Liver (tissue), 3 donors: Measurements from ENCODE around the gene CASR.

Source experiments
- EGR1 ChIP-seq, 2 donors: IDR thresholded peaks; 2 replicates each; pipeline ENCODE4 v1.6.1; 2016 to 2018; ENCODE audit warnings: antibody characterized with exemption in 2 of 2, low read depth in 2 of 2
- GABPA ChIP-seq, 2 donors: IDR thresholded peaks in 1 of 2; conservative IDR thresholded peaks in 1 of 2; 2 replicates each; pipeline ENCODE4 v1.6.1; 2016; ENCODE audit warnings: antibody characterized with exemption in 2 of 2, mild to moderate bottlenecking in 1 of 2, moderate library complexity in 1 of 2
- JUND ChIP-seq, 2 donors: IDR thresholded peaks; 2 replicates each; pipeline ENCODE4 v1.6.1; 2016; ENCODE audit warnings: antibody characterized with exemption in 2 of 2
- NR2F2 ChIP-seq: IDR thresholded peaks from 2 replicates; pipeline ENCODE4 v1.6.1; 2016; ENCODE audit warnings: antibody characterized with exemption
- RAD21 ChIP-seq, 2 donors: IDR thresholded peaks; 2 replicates each; pipeline ENCODE4 v1.6.1; 2016; ENCODE audit warnings: antibody characterized with exemption in 2 of 2, mild to moderate bottlenecking in 2 of 2
- RXRA ChIP-seq, 2 donors: IDR thresholded peaks; 2 replicates each; pipeline ENCODE4 v1.6.1; 2017 to 2018; ENCODE audit warnings: antibody characterized with exemption in 2 of 2, mild to moderate bottlenecking in 1 of 2
- SP1 ChIP-seq: IDR thresholded peaks from 2 replicates; pipeline ENCODE4 v1.6.1; 2018; ENCODE audit warnings: antibody characterized with exemption, mild to moderate bottlenecking
- TAF1 ChIP-seq: conservative IDR thresholded peaks from 2 replicates; pipeline ENCODE4 v1.6.1; 2016; ENCODE audit warnings: antibody characterized with exemption, mild to moderate bottlenecking
- YY1 ChIP-seq: IDR thresholded peaks from 2 replicates; pipeline ENCODE4 v1.6.1; 2016; ENCODE audit warnings: antibody characterized with exemption, mild to moderate bottlenecking
- TF ChIP-seq, protein P1 (sequence below): fragments of 150-350 bp; IDR thresholded peaks from 2 replicates; pipeline ENCODE4 v1.5.1; 2017; ENCODE audit warnings: improper control_type of control experiment, low read depth, low read length; ENCODE audit not compliant: missing input control
- TF ChIP-seq, protein P2 (sequence below): IDR thresholded peaks from 2 replicates; pipeline ENCODE4 v1.6.1; 2016; ENCODE audit warnings: antibody characterized with exemption
- TF ChIP-seq, protein P3 (sequence below): IDR thresholded peaks from 2 replicates; pipeline ENCODE4 v1.6.1; 2016; ENCODE audit warnings: antibody characterized with exemption, mild to moderate bottlenecking
- donor health status: healthy.
- donor health status: healthy.

DNA sequence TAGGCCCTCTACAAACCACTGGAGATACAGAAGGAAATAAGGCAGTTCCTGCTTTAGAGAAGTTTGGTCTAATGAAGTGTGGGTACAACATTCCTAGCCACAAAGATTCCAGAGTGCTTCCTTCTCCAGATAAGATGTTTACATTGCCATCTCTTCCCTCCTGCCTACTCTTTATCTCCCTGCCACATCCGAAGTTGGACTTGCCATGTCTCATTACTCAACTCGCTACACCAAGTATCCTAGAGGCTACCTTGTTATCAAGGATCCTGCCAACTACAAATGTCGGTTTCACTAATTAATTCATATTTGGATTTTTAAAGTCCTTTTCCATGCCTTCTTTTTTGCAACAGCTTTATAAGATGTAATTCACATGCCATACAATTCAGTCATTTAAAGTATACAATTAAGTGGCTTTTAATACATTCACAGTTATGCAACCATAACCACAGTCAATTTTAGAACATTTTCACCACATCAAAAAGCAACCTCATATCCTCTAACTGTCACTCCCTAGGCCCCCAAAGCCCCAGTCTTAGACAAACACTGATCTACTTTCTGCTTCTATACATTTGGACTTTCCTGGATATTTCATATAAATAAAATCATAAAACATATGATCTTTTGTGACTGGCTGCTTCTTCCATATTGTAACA is 87.9 kb downstream of the CASR start:
- TF ChIP-seq, protein P1, sequence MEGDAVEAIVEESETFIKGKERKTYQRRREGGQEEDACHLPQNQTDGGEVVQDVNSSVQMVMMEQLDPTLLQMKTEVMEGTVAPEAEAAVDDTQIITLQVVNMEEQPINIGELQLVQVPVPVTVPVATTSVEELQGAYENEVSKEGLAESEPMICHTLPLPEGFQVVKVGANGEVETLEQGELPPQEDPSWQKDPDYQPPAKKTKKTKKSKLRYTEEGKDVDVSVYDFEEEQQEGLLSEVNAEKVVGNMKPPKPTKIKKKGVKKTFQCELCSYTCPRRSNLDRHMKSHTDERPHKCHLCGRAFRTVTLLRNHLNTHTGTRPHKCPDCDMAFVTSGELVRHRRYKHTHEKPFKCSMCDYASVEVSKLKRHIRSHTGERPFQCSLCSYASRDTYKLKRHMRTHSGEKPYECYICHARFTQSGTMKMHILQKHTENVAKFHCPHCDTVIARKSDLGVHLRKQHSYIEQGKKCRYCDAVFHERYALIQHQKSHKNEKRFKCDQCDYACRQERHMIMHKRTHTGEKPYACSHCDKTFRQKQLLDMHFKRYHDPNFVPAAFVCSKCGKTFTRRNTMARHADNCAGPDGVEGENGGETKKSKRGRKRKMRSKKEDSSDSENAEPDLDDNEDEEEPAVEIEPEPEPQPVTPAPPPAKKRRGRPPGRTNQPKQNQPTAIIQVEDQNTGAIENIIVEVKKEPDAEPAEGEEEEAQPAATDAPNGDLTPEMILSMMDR: no peak
- TF ChIP-seq RAD21 (IDR thresholded peaks at IDR 0.05) (no peak), TAF1 (no peak), GABPA (IDR thresholded peaks at IDR 0.05 in 1 of 2, conservative IDR thresholded peaks at IDR 0.05 in 1 of 2) (no peak), YY1 (no peak), JUND (IDR thresholded peaks at IDR 0.05) (no peak), RXRA (IDR thresholded peaks at IDR 0.05) (no peak), NR2F2 (no peak), SP1 (no peak), EGR1 (IDR thresholded peaks at IDR 0.05; ENCODE audit: low read depth in 2 of 2) (no peak)
- TF ChIP-seq, protein P2, sequence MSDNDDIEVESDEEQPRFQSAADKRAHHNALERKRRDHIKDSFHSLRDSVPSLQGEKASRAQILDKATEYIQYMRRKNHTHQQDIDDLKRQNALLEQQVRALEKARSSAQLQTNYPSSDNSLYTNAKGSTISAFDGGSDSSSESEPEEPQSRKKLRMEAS: no peak
- TF ChIP-seq, protein P3, sequence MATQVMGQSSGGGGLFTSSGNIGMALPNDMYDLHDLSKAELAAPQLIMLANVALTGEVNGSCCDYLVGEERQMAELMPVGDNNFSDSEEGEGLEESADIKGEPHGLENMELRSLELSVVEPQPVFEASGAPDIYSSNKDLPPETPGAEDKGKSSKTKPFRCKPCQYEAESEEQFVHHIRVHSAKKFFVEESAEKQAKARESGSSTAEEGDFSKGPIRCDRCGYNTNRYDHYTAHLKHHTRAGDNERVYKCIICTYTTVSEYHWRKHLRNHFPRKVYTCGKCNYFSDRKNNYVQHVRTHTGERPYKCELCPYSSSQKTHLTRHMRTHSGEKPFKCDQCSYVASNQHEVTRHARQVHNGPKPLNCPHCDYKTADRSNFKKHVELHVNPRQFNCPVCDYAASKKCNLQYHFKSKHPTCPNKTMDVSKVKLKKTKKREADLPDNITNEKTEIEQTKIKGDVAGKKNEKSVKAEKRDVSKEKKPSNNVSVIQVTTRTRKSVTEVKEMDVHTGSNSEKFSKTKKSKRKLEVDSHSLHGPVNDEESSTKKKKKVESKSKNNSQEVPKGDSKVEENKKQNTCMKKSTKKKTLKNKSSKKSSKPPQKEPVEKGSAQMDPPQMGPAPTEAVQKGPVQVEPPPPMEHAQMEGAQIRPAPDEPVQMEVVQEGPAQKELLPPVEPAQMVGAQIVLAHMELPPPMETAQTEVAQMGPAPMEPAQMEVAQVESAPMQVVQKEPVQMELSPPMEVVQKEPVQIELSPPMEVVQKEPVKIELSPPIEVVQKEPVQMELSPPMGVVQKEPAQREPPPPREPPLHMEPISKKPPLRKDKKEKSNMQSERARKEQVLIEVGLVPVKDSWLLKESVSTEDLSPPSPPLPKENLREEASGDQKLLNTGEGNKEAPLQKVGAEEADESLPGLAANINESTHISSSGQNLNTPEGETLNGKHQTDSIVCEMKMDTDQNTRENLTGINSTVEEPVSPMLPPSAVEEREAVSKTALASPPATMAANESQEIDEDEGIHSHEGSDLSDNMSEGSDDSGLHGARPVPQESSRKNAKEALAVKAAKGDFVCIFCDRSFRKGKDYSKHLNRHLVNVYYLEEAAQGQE: no peak
